Measurements from ENCODE around the gene RENBP. TPM values are rescaled to one million over a fixed set of nuclear protein-coding genes. Genes with fewer than 3 reads are reported as not detected.

RENBP gene
- total and polyA plus RNA-seq, 5 donors from 2014 or later: 0.62 to 15.3 (median 1.2) TPM

- no peak within 1 kb of the TSS for H3K27ac ChIP-seq (ENCODE audit: insufficient read depth, low read length, poor library complexity, severe bottlenecking)
- Mint-ChIP-seq H3K36me3 (no peaks in the 10 kb centered on the region), H3K9me3 (no peaks in the 10 kb centered on the region), H3K4me3 (peak within 1 kb of the TSS in 2 of 4 donors; percentile 31 to 41), H3K27ac (no peak within 1 kb of the TSS), H3K27me3 (peaks cover 28% of the 10 kb centered on the region), H3K4me1 (peaks cover 0 to 5% (median 0%) of the 10 kb centered on the region in 4 donors)
- DNase-seq: no peak
- H3K36me3 ChIP-seq (ENCODE audit: control insufficient read depth, insufficient read depth, low read length): no peaks in the 10 kb centered on the region
- peak in 1 of 2 donors; percentile 31 for ATAC-seq (ENCODE audit: low read depth in 2 of 2)
- H3K4me3 ChIP-seq (ENCODE audit: low read depth, low read length): no peak within 1 kb of the TSS
- H3K4me1 ChIP-seq (ENCODE audit: control insufficient read depth, insufficient read depth, low read length, poor library complexity, severe bottlenecking): peaks cover 9% of the 10 kb centered on the region
- H3K9me3 ChIP-seq (ENCODE audit: control insufficient read depth in 2 of 2, low read length in 2 of 2): no peaks in the 10 kb centered on the region
- peaks cover 8% of the 10 kb centered on the region for H3K27me3 ChIP-seq (ENCODE audit: control insufficient read depth, insufficient read depth, low read length)
Observed at GRCh38 chrX:153885968-153886903, 58.2 kb downstream of the RENBP start, which contains the start of gene L1CAM. Gene L1CAM, minus strand, starts transcription at chrX:153886173. Its CDS starts 10,337 bp downstream, at chrX:153875836.

Other genes with a start within 250 kb of the RENBP start
- gene BCAP31, start 220.3 kb downstream of the RENBP start, total RNA-seq: 99.9 TPM
- gene BCAP31, start 220.3 kb downstream of the RENBP start, polyA plus RNA-seq: 100 to 1,000 TPM; 261 to 318 (median 276) TPM
- 7.5 TPM for gene ABCD1, start 219.8 kb downstream of the RENBP start, total RNA-seq
- 1 to 10 TPM; 1.1 to 3.4 (median 1.5) TPM for gene ABCD1, start 219.8 kb downstream of the RENBP start, polyA plus RNA-seq
- 0.52 TPM for gene PLXNB3, start 180.4 kb downstream of the RENBP start, total RNA-seq
- not detected for gene PLXNB3, start 180.4 kb downstream of the RENBP start, polyA plus RNA-seq
- gene SRPK3, start 163.6 kb downstream of the RENBP start, total RNA-seq: not detected
- gene SRPK3, start 163.6 kb downstream of the RENBP start, polyA plus RNA-seq: not detected
- gene IDH3G, start 150.3 kb downstream of the RENBP start, total RNA-seq: 64.4 TPM
- 100 to 1,000 TPM in 3 of 4 donors, 10 to 100 TPM in 1; 96.3 to 127 (median 109) TPM for gene IDH3G, start 150.3 kb downstream of the RENBP start, polyA plus RNA-seq
- gene SSR4, start 150.0 kb downstream of the RENBP start, total RNA-seq: 155 TPM
- 100 to 1,000 TPM; 366 to 475 (median 424) TPM for gene SSR4, start 150.0 kb downstream of the RENBP start, polyA plus RNA-seq
- gene PDZD4, start 114.1 kb downstream of the RENBP start, total RNA-seq: 4.9 TPM
- not detected for gene PDZD4, start 114.1 kb downstream of the RENBP start, polyA plus RNA-seq
- 2.1 TPM for gene L1CAM, start 58.5 kb downstream of the RENBP start, total RNA-seq
- gene L1CAM, start 58.5 kb downstream of the RENBP start, polyA plus RNA-seq: under 1 TPM in 1 of 4 donors, not detected in 3; 0.67 TPM
- gene AVPR2, start 40.0 kb downstream of the RENBP start, total RNA-seq: not detected
- not detected for gene AVPR2, start 40.0 kb downstream of the RENBP start, polyA plus RNA-seq
- 459 TPM for gene ARHGAP4, start 18.4 kb downstream of the RENBP start, total RNA-seq
- gene ARHGAP4, start 18.4 kb downstream of the RENBP start, polyA plus RNA-seq: 10 to 100 TPM; 73.5 to 89.9 (median 80.2) TPM
- gene NAA10, start 9.6 kb downstream of the RENBP start, total RNA-seq: 70.0 TPM
- gene NAA10, start 9.6 kb downstream of the RENBP start, polyA plus RNA-seq: 10 to 100 TPM; 72.4 to 99.8 (median 82.3) TPM
- gene HCFC1, start 27.2 kb upstream of the RENBP start, total RNA-seq: 71.6 TPM
- gene HCFC1, start 27.2 kb upstream of the RENBP start, polyA plus RNA-seq: 1 to 10 TPM; 3.0 to 4.3 (median 3.6) TPM
- 6.0 TPM for gene TMEM187, start 28.1 kb upstream of the RENBP start, total RNA-seq
- gene TMEM187, start 28.1 kb upstream of the RENBP start, polyA plus RNA-seq: 10 to 100 TPM; 16.1 to 21.0 (median 17.7) TPM
- gene IRAK1, start 75.3 kb upstream of the RENBP start, total RNA-seq: 64.7 TPM
- 10 to 100 TPM; 23.7 to 29.5 (median 26.0) TPM for gene IRAK1, start 75.3 kb upstream of the RENBP start, polyA plus RNA-seq
- gene MECP2, start 153.1 kb upstream of the RENBP start, total RNA-seq: 180 TPM
- gene MECP2, start 153.1 kb upstream of the RENBP start, polyA plus RNA-seq: 10 to 100 TPM; 13.3 to 20.5 (median 15.2) TPM
- not detected for gene OPN1LW, start 199.6 kb upstream of the RENBP start, total RNA-seq
- gene OPN1LW, start 199.6 kb upstream of the RENBP start, polyA plus RNA-seq: not detected
- not detected for gene OPN1MW, start 238.0 kb upstream of the RENBP start, total RNA-seq
- not detected for gene OPN1MW, start 238.0 kb upstream of the RENBP start, polyA plus RNA-seq